D341Med (cell line): ENCODE results near the gene PAQR5.
"Not testable (repeated sequence)": the region's sequence is repeated elsewhere in the genome, so short reads cannot be mapped to it uniquely, and the experiment has no call there.

Source experiments
- DNase-seq: peaks from one replicate; pipeline ENCODE4 v3.0.0; 2012; ENCODE audit warnings: low spot score

The PAQR5 gene

DNA sequence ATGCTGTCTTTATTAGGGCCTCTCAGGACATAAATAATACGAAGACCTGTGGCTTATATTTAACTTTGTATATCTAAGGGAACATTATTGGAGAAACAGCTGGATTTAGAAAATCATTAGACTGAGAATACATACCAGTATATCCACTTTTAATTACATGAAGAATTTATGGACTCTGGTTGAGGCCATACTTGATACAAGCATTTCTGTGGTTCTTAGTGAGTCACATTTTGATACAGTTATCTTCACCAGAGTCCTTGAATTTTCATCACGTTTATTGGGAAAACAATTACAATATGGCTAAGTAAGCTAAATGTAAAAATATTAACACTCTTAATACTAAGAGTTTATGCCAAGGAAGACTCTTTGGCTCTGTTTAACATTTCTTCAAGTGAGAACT is 125.3 kb downstream of the PAQR5 start:
- DNase-seq: no peak

GRCh38 chr15:69424748-69425413 is 126.2 kb downstream of the PAQR5 start:
- DNase-seq: no peak

- DNase-seq: no peak
Observed at GRCh38 chr15:69433831-69434230, 135.1 kb downstream of the PAQR5 start.

DNA sequence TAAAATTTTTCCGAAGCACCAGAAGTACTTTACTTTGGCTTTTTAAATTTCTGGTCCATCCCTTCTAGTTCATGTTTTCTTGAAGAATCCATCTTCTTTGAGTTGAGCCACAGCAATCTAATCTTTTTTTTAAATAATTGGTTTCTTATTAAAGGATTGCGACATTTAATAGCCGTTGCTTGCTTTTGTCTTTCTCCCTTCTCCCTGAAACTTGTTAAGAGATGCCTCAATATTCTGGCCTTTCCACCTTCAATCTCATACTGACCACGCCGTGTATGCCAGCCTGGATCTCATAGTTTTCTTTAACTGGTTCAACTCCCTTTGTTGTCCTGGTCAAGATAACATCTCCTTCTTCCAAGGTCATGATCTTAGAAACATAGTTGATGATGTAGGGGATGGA is 135.5 kb downstream of the PAQR5 start:
- DNase-seq: no peak

DNA sequence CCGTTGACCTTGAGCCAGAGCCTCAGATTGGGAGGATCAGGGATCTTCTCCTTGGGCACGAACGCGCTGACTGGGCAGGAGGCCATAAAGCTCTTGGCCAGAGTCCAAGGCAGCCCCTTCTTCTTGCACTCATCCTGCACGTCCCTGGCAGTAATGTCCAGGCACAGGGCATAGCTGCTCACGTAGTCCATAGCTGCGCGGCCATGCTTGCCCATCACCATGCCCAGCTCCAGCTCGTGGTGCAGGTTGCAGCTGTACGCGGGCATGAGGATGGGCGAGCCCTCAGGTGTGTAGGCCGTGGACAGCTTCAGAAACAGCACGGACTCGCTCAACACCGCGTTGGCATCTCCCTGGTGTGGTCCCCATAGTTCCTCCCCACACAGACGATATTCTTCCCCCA is 136.0 kb downstream of the PAQR5 start:
- no peak for DNase-seq

DNA sequence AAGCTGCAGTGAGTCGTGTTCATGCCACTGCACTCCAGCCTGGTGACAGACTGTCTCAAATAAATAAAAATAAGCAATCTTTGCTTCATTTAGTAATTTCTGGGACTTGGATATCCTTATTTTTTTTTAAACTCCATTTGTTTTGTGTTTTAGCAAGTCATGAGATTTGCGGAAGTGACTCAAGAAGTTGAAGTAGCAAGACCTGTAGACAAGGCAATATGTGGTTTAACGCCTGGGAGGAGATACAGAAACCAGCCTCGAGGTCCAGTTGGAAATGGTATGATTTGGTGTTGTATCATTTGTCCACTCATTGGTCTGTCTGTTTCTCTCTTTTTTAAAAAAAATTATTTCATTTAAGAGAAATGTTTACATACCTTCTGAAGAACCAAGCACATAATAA is 137.3 kb downstream of the PAQR5 start:
- no peak for DNase-seq

DNA sequence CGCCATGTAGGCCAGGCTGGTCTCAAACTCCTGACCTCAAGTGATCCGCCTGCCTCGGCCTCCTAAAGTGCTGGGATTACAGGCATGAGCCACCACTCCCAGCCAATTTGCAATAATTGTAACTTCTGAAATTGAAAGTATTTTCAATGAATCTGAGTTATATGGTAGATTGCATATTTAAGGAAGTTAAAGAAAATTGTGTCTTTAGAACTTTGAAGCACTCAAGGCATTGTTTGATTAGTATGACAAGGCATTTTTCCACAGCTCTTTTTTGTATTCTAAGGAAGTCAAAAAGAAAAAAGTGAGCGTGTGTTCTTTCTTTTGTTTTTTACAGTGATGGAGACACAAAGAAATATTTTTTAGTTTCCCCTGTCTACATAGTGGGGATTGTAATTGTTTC is 138.2 kb downstream of the PAQR5 start:
- DNase-seq: no peak

DNA sequence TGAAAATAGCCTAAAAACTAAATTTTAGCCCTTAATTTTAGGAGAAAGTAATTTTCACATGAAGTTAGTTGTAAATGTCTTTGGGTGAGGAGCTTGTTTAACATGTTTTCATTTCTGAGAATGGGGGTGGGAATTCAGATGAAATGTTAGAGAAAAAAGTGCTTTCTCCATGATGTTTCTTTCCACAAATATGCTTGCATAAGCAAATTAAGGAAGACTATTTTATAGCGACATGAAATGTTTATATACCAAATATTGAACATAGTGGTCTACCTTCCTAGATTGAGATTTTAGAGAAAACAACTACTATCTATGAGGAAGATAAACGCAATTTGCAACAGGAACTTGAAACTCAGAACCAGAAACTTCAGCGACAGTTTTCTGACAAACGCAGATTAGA is 140.9 kb downstream of the PAQR5 start:
- no peak for DNase-seq

- no peak for DNase-seq
Observed at GRCh38 chr15:69443032-69443611, 144.4 kb downstream of the PAQR5 start.

- DNase-seq: no peak
Observed at GRCh38 chr15:69444686-69445085, 146.0 kb downstream of the PAQR5 start.

DNA sequence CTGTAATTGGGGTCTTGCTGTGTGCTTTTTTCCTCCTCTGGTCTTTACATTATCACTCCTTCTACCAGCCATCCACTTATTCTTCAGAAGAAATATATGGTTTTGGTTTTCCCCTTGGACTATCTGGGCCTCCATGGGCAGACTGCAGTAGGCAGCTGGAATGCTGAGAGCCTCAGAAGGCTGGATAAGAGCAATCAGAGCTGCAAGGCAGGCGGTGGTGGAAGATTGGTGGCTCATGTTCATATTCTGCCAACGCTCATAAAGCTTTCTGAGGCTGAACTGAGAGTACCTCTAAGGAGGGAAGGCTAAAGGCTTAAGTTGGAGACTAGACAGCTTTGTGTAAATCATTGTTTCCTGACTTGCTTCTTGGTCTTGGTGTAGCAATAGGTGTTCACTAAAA is 148.2 kb downstream of the PAQR5 start:
- DNase-seq: no peak

- not testable (repeated sequence) for DNase-seq
Observed at GRCh38 chr15:69450221-69450620, 151.5 kb downstream of the PAQR5 start.

- no peak for DNase-seq
Observed at GRCh38 chr15:69450968-69451695, 152.4 kb downstream of the PAQR5 start.

DNA sequence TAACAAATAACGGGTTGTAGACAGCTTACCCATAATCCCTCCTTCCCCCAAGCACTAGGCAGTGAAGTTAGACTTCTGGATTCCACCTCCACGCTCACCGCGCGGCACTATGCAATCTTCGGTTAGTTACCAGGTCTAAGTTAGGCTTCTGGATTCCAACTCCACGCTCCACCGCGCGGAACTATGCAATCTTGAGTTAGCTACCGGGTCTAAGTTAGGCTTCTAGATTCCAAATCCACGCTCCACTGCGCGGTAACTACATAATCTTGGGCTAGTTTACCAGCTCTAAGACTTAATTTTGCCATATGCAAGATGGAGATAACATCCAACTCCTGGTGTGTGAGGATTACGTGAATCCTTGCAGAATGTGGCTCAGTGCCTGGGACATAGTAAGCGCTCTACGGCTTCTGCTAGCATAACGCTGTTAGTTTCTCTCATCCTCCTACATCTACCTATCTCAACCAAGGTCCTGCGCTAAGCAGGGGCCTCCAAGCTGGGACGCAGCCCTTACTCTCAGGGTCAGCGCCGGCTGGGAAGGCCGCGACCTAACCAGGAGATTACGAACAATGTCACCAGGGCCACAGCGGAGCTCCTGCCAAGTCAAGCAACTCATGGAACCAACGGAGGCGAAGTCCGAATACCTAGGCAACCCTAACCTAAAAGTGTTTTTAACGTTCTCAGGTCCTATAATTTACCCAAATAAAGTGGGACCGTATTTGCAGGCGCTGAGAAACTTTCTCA is 153.4 kb downstream of the PAQR5 start:
- DNase-seq: peak; percentile 39

- peak; percentile 97 for DNase-seq
Observed at GRCh38 chr15:69452692-69453521, 154.2 kb downstream of the PAQR5 start, which contains the start of gene RPLP1. Gene RPLP1, plus strand, starts transcription at chr15:69452818. Its CDS starts 131 bp downstream, at chr15:69452949.

DNA sequence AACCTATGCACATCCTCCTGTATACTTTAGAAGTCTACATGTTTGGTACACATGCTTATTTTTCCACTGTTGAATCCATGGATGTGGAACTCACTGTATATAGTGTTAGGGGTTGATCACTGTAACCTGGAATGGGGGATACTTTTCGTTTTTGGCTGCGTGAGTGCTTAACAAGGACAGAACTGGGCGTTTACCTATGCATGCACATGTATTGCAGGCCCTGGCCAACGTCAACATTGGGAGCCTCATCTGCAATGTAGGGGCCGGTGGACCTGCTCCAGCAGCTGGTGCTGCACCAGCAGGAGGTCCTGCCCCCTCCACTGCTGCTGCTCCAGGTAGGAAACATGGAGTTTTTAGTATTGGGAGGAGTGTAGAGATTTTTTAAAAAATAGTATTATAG is 156.2 kb downstream of the PAQR5 start:
- DNase-seq: no peak

DNA sequence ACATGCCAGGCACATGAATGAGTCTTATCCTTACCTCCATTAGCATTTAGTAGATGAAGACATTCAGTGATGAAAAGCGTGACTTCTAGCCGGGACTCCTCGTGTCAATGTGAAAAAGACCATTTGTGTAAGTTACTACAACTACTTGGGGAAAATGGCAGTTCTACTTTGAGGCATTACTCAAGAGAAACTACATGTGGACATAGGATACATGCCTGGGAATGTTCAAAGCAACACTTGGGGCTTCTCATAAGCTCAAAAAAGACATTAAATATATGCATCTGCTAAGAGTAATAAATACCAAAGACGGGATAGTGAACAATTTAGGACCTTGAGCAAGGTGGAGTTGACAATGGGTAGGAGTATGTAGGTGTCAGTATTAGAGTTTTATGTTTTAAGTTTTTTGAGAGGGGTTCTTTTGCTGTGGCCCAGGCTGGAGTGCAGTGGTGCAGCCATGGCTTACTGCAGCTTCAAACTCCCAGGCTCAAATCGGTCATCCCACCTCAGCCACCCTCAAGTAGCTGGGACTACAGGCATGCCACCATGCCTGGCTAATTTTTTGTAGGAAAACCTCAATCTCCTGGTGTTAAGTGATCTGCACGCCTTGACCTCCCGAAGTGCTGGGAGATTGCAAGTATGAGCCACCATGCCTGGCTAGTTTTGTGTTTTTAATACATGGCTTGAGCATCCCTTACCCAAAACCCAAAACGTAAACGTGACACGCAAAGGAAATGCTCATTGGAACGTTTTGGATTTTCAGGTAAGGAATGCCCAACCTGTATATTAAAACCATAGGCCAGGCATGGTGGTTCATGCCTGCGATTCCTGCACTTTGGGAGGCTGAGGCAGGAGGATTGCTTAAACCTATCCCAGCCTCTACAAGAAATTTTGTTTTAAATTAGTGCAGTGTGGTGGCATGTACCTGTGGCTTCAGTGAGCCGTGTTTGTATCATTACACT is 157.8 kb downstream of the PAQR5 start:
- no peak for DNase-seq
